ENCODE measurements around the gene CFAP100.

DNA sequence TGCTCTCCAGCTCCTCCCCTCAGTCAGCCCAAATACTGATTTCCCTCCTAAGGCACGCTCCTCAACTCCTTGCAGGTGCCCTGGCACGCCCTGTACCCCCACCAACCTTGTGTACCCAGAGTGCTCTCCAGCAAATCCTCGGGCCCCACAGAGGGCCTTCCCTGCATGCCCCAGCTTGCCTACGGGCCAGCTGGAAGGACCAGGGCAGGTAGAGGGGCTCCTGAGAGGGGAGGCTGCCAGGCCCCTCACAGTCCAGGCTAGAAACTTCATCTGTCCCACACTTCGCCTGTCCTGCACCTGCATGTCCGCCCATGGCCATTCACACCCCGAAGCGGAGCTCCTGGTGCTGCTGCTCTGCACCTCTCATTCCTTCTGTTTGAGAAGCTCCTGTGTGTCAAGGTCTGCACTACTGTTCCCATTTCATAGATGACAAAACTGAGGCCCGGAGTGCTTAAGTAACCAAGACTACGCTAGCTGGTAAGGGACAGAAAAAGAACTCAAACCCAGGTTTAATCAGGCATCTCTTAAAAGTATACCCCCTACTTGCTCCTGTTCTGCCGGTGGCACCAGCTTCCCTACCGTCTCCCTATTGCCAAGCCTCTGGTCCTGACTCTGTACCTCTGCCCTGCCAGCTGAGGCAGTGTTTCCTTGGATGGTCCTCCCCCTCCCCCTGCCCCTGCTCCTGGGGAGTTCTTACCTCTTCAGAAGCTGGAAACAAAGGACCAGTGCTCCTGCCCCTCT lies 45.4 kb downstream of the CFAP100 start:
- no peak for TF ChIP-seq TAF1 (IDR thresholded peaks at IDR 0.05; ENCODE audit: borderline replicate concordance, insufficient read depth, low read length)
- no peak for TF ChIP-seq POLR2AphosphoS5 (IDR thresholded peaks at IDR 0.05; ENCODE audit: low read depth, low read length)
- no peak for TF ChIP-seq SIN3A (IDR thresholded peaks at IDR 0.05; ENCODE audit: borderline replicate concordance, insufficient read depth, low read length)
- TF ChIP-seq, protein P1, sequence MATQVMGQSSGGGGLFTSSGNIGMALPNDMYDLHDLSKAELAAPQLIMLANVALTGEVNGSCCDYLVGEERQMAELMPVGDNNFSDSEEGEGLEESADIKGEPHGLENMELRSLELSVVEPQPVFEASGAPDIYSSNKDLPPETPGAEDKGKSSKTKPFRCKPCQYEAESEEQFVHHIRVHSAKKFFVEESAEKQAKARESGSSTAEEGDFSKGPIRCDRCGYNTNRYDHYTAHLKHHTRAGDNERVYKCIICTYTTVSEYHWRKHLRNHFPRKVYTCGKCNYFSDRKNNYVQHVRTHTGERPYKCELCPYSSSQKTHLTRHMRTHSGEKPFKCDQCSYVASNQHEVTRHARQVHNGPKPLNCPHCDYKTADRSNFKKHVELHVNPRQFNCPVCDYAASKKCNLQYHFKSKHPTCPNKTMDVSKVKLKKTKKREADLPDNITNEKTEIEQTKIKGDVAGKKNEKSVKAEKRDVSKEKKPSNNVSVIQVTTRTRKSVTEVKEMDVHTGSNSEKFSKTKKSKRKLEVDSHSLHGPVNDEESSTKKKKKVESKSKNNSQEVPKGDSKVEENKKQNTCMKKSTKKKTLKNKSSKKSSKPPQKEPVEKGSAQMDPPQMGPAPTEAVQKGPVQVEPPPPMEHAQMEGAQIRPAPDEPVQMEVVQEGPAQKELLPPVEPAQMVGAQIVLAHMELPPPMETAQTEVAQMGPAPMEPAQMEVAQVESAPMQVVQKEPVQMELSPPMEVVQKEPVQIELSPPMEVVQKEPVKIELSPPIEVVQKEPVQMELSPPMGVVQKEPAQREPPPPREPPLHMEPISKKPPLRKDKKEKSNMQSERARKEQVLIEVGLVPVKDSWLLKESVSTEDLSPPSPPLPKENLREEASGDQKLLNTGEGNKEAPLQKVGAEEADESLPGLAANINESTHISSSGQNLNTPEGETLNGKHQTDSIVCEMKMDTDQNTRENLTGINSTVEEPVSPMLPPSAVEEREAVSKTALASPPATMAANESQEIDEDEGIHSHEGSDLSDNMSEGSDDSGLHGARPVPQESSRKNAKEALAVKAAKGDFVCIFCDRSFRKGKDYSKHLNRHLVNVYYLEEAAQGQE (IDR thresholded peaks at IDR 0.05; ENCODE audit: insufficient read depth in 1 of 2, low read depth in 2 of 2, low read length in 2 of 2) = no peak
